Lung (tissue), 12 donors: ENCODE measurements around the gene MYO19. TPM values are rescaled to one million over a fixed set of nuclear protein-coding genes. Genes with fewer than 3 reads are reported as not detected.
"Not testable (repeated sequence)": the region's sequence is repeated elsewhere in the genome, so short reads cannot be mapped to it uniquely, and the experiment has no call there.

Experiments used
- ATAC-seq: fragments of 200-7000 bp; cut with Tn5 transposase; one replicate; pipeline ENCODE4 v1.9.1; 2020; ENCODE audit warnings: moderate number of reproducible peaks; ENCODE audit not compliant: insufficient read depth, low FRiP score
- DNase-seq, 3 donors: peaks; one replicate each; pipeline ENCODE4 v3.0.0-alpha.2; 2013 to 2017
- H3K27ac ChIP-seq, 2 donors: one replicate each; pipeline ENCODE4 v1.5.1; 2013; ENCODE audit warnings: mild to moderate bottlenecking in 2 of 2, moderate library complexity in 2 of 2, control low read depth in 1 of 2, inconsistent platforms in 1 of 2, low read depth in 1 of 2, low read length in 1 of 2
- H3K27me3 ChIP-seq, 3 donors: one replicate each; pipeline ENCODE4 v1.5.1; 2013; ENCODE audit warnings: low read length in 2 of 3; ENCODE audit not compliant: control insufficient read depth in 3 of 3, insufficient read depth in 3 of 3
- H3K36me3 ChIP-seq, 4 donors: one replicate each; pipeline ENCODE4 v1.5.1; 2013; ENCODE audit warnings: low read length in 4 of 4, mild to moderate bottlenecking in 1 of 4, moderate library complexity in 1 of 4; ENCODE audit not compliant: control insufficient read depth in 4 of 4, insufficient read depth in 4 of 4
- H3K4me1 ChIP-seq, 5 donors: one replicate each; pipeline ENCODE4 v1.5.1; 2013; ENCODE audit warnings: low read length in 5 of 5, mild to moderate bottlenecking in 2 of 5, moderate library complexity in 1 of 5; ENCODE audit not compliant: control insufficient read depth in 5 of 5, insufficient read depth in 5 of 5
- H3K4me3 ChIP-seq: one replicate; pipeline ENCODE4 v1.5.1; 2013; ENCODE audit warnings: mild to moderate bottlenecking, control low read depth, moderate library complexity
- H3K9ac ChIP-seq, 2 donors: one replicate each; pipeline ENCODE4 v1.5.1; 2013; ENCODE audit warnings: low read length in 2 of 2, control low read depth in 1 of 2; ENCODE audit not compliant: insufficient read depth in 1 of 2
- H3K9me3 ChIP-seq, 4 donors: one replicate each; pipeline ENCODE4 v1.5.1; 2013; ENCODE audit warnings: low read length in 3 of 4, mild to moderate bottlenecking in 1 of 4, moderate library complexity in 1 of 4; ENCODE audit not compliant: control insufficient read depth in 4 of 4, insufficient read depth in 3 of 4
- WGBS, 2 donors: extraction: QIAGEN DNeasy Blood & Tissue Kit; methylation state at CpG; one replicate each; pipeline ENCODE4 v1.1.7; 2013; 5-methylcytosine and 5-hydroxymethylcytosine counted together
- polyA plus RNA-seq, 2 donors: library from polyadenylated mRNA; stranded (reverse); fragments of 200-250 nt; gene quantifications; one replicate each; pipeline ENCODE4 v1.2.1, GENCODE V29; 2013
- total RNA-seq, 2 donors: library from RNA; depleted of rRNA in 1 of 2; stranded (reverse); fragments of >200 nt in 1 of 2; gene quantifications; one replicate each; pipeline ENCODE4 v1.2.1, GENCODE V29; 2014 to 2021
- TF ChIP-seq, protein P1 (sequence below): IDR thresholded peaks from 2 replicates; pipeline ENCODE4 v1.5.1; 2012; ENCODE audit warnings: mild to moderate bottlenecking; ENCODE audit errors: control extremely low read depth, extremely low read depth
- donor health status: control.
- donor health status: control.
- donor health status: Bipolar disorder and iron deficiency.
- donor health status: healthy.
- donor health status: DM: yes; HTN: yes; CAD: no.

MYO19 gene
- total and polyA plus RNA-seq, 4 donors = 26.5 to 66.6 (median 35.0) TPM

DNA sequence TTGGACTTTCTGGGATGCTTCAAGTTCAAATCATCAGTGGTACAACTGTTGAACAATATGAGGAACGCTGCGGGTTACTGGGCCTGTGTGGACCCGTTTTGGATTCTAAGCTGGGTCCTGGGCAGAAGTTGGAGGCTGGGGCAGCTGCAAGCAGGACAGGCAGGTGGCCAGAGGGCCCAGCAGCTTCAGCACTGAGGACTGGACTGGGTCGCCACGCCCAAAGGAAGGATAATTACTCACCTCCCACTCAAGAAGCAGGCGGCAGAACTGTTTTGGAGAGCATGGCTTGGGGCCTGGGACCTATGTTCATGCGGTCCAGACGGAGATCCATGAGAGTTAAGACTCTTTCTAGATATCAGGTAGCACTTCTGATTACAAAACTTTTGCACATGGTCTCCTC is 49.6 kb downstream of the MYO19 start:
- 93 to 95% methylated on average over 8 of the region's 8 CpGs for WGBS, 2 donors
- DNase-seq = no peak
- Histone ChIP-seq H3K36me3 (peaks cover 0 to 9% (median 3%) of the 10 kb centered on the region in 4 donors), H3K9ac (no peak overlapping the region), H3K27me3 (peaks cover 3 to 14% (median 7%) of the 10 kb centered on the region in 3 donors), H3K4me3 (no peak overlapping the region), H3K9me3 (no peaks in the 10 kb centered on the region), H3K27ac (no peak overlapping the region), H3K4me1 (peaks cover 0 to 18% (median 4%) of the 10 kb centered on the region in 5 donors)
- TF ChIP-seq, protein P1, sequence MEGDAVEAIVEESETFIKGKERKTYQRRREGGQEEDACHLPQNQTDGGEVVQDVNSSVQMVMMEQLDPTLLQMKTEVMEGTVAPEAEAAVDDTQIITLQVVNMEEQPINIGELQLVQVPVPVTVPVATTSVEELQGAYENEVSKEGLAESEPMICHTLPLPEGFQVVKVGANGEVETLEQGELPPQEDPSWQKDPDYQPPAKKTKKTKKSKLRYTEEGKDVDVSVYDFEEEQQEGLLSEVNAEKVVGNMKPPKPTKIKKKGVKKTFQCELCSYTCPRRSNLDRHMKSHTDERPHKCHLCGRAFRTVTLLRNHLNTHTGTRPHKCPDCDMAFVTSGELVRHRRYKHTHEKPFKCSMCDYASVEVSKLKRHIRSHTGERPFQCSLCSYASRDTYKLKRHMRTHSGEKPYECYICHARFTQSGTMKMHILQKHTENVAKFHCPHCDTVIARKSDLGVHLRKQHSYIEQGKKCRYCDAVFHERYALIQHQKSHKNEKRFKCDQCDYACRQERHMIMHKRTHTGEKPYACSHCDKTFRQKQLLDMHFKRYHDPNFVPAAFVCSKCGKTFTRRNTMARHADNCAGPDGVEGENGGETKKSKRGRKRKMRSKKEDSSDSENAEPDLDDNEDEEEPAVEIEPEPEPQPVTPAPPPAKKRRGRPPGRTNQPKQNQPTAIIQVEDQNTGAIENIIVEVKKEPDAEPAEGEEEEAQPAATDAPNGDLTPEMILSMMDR = no peak
- no peak for ATAC-seq

DNA sequence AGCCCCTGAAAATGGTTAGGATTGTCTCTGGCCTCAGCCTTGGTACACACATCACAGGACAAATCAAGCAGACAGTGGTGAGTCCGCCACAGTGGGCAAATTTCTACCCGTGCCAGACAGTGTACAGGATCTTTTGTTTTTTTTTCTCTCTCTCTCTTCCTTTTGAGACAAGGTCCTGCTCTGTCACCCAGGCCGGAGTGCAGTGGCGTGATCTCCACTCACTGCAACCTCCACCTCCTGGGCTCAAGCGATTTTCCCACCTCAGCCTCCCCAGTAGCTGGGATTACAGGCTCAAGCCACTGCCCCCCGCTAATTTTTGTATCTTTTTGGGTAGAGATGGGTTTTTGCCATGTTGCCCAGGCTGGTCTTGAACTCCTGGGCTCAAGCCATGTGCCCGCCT is 50.6 kb downstream of the MYO19 start:
- H3K27me3 ChIP-seq = peaks cover 5 to 23% (median 7%) of the 10 kb centered on the region in 3 donors
- not testable (repeated sequence) for DNase-seq, ATAC-seq, H3K27ac ChIP-seq, H3K4me3 ChIP-seq, H3K36me3 ChIP-seq, H3K9ac ChIP-seq, H3K9me3 ChIP-seq
- WGBS, 2 donors = 88 to 90% methylated on average over 7 of the region's 7 CpGs
- peaks cover 0 to 18% (median 4%) of the 10 kb centered on the region in 5 donors for H3K4me1 ChIP-seq

DNA sequence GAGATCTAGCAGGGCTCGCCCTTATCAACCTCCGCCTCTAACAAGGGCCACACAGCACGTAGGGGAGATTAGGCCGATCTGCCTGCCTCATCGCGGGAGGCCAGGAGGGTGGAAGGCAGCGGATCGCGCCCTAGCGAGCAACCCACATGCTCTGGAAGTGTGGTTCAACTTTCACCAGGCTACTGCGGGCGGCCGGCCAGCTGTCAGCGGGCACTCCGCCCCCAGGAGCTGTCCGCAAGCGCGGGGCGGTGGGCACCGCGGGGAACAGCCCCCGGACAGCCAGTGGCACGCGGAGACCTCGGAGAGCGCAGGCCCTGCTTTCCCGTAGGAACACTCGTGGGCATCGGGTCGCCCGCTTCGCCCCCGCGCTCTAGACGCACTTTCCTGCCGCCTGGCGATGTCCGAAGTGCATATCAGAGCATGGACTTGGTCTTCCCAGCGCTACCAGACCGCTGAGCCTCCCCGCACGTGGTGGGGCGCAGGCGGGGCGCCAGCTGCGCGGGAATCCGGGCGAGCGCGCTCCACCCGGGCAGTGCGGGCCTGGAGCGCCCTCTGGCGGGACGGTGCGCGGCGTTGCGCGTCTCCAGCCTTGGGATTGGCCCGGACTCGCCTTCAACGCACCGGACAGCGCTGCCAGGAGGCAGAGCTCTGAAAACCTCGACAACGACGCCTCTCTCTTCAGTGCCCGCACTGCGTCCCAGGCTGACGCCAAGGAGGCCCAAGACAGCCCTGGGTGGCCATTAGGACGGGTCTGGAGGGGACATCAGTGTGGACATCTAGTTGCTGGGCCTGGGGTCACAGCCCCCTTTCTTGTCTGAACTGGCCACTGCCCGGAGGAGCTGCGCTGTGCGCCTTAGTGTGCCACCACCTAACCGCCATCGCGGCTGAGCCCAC is 51.8 kb downstream of the MYO19 start:
- Histone ChIP-seq H3K27ac (no peak overlapping the region), H3K4me1 (peaks cover 0 to 18% (median 4%) of the 10 kb centered on the region in 5 donors), H3K9ac (no peak overlapping the region), H3K27me3 (peaks cover 6 to 28% (median 7%) of the 10 kb centered on the region in 3 donors), H3K9me3 (no peaks in the 10 kb centered on the region), H3K36me3 (no peaks in the 10 kb centered on the region), H3K4me3 (peak overlapping the region; percentile 37)
- peak; percentile 83 to 89 (median 84) for DNase-seq
- WGBS, 2 donors = 6 to 7% methylated on average over 74 to 79 of the region's 79 CpGs
- TF ChIP-seq, protein P1 = peak; percentile 90
- ATAC-seq = peak; percentile 80

DNA sequence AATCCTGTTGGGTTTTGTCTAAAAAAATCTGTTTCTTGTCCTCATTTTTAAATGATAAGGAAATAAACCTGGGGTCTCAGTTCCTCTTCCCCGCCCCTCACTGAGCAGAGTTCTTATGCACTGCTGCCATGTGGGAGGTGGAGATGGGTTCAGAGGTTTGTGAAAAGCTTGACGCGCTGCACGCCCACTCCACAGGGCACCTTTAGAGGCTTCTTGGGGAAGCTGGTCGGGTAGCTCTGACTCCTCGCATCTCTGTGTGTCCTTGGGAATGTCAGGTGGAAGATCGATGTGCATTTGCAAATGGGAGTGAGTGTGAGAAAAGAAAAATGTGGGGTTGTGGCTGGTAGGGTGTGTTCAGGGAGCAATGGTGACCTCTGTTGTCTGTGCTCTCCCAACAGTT is 52.8 kb downstream of the MYO19 start:
- Histone ChIP-seq H3K27ac (no peak overlapping the region), H3K4me1 (peaks cover 0 to 15% (median 4%) of the 10 kb centered on the region in 5 donors), H3K9ac (no peak overlapping the region), H3K27me3 (peaks cover 6 to 32% (median 9%) of the 10 kb centered on the region in 3 donors), H3K36me3 (no peaks in the 10 kb centered on the region), H3K9me3 (no peaks in the 10 kb centered on the region), H3K4me3 (no peak overlapping the region)
- TF ChIP-seq, protein P1 = no peak
- no peak for DNase-seq
- no peak for ATAC-seq
- WGBS, 2 donors = 75% methylated on average over 7 of the region's 7 CpGs
